HEK293 (cell line): ENCODE measurements around the gene PNPLA2.

Experiments used
- CTCF ChIP-seq: fragments of 450-650 bp; formaldehyde crosslinking; IDR thresholded peaks from 2 replicates; pipeline ENCODE4 v1.5.1; 2016; ENCODE audit warnings: missing biosample characterization, missing genetic modification characterization
- ZNF10 ChIP-seq: fragments of 450-650 bp; formaldehyde crosslinking; IDR thresholded peaks from 2 replicates; pipeline ENCODE4 v1.5.1; 2017; ENCODE audit warnings: missing biosample characterization, missing genetic modification characterization
- ZNF785 ChIP-seq: fragments of 450-650 bp; formaldehyde crosslinking; IDR thresholded peaks from 2 replicates; pipeline ENCODE4 v1.5.1; 2016; ENCODE audit warnings: missing biosample characterization, missing genetic modification characterization

GRCh38 chr11:813456-814096 is 5.1 kb upstream of the PNPLA2 start:
- TF ChIP-seq ZNF785 (tag by site-specific recombination) (no peak), CTCF (tag by site-specific recombination) (no peak), ZNF10 (tag by site-specific recombination) (no peak)
